Neuronal stem cell (in vitro differentiated cells): Measurements from ENCODE around the gene AQP2.

Experiments used
- DNase-seq: peaks from one replicate; pipeline ENCODE4 v3.0.0-alpha.2; 2013; ENCODE audit warnings: low spot score
- H2AFZ ChIP-seq: one replicate; pipeline ENCODE4 v1.6.1; 2013; ENCODE audit warnings: mild to moderate bottlenecking, low read length, inconsistent platforms
- H2AK5ac ChIP-seq: 2 replicates; pipeline ENCODE4 v1.6.1; 2013; ENCODE audit warnings: low read depth, mild to moderate bottlenecking, inconsistent platforms, low read length, moderate library complexity, mixed read lengths
- H2BK120ac ChIP-seq: 2 replicates; pipeline ENCODE4 v1.6.1; 2013; ENCODE audit warnings: low read depth, mild to moderate bottlenecking, inconsistent platforms, low read length, moderate library complexity, mixed read lengths
- H2BK12ac ChIP-seq: one replicate; pipeline ENCODE4 v1.6.1; 2013; ENCODE audit warnings: low read length, inconsistent platforms
- H2BK15ac ChIP-seq: 2 replicates; pipeline ENCODE4 v1.6.1; 2013; ENCODE audit warnings: mild to moderate bottlenecking, low read length, inconsistent platforms, mixed read lengths
- H2BK5ac ChIP-seq: one replicate; pipeline ENCODE4 v1.6.1; 2013; ENCODE audit warnings: inconsistent platforms, mild to moderate bottlenecking, low read length, moderate library complexity
- H3K14ac ChIP-seq: one replicate; pipeline ENCODE4 v1.6.1; 2013; ENCODE audit warnings: low read length, inconsistent platforms
- H3K18ac ChIP-seq: 2 replicates; pipeline ENCODE4 v1.6.1; 2013; ENCODE audit warnings: low read length, inconsistent platforms
- H3K23ac ChIP-seq: 2 replicates; pipeline ENCODE4 v1.6.1; 2013; ENCODE audit warnings: low read depth, mild to moderate bottlenecking, mixed read lengths, low read length, inconsistent platforms; ENCODE audit not compliant: poor library complexity
- H3K27ac ChIP-seq: replicated peaks from 3 replicates; pipeline ENCODE4 v1.5.1; 2013; ENCODE audit warnings: low read length, inconsistent platforms
- H3K27me3 ChIP-seq, 3 experiments: 2 replicates each; pipeline ENCODE4 v1.6.1; 2013; ENCODE audit warnings: low read length in 3 of 3, mild to moderate bottlenecking in 2 of 3, inconsistent platforms in 1 of 3, low read depth in 1 of 3, mixed read lengths in 1 of 3, moderate library complexity in 1 of 3; ENCODE audit not compliant: control insufficient read depth in 3 of 3, insufficient read depth in 3 of 3
- H3K36me3 ChIP-seq, 2 donors: replicated peaks in 1 of 2; 2 replicates each; pipeline ENCODE4 v1.6.1; 2013; ENCODE audit warnings: low read length in 2 of 2; ENCODE audit not compliant: control insufficient read depth in 2 of 2, insufficient read depth in 2 of 2
- H3K4ac ChIP-seq: 2 replicates; pipeline ENCODE4 v1.6.1; 2013; ENCODE audit warnings: inconsistent platforms, mild to moderate bottlenecking, low read length, moderate library complexity
- H3K4me1 ChIP-seq, 2 donors: 1 replicate in 1 of 2; 2 replicates in 1 of 2; pipeline ENCODE4 v1.6.1; 2013; ENCODE audit warnings: low read length in 2 of 2, low read depth in 1 of 2; ENCODE audit not compliant: control insufficient read depth in 2 of 2, insufficient read depth in 1 of 2
- H3K4me2 ChIP-seq: one replicate; pipeline ENCODE4 v1.6.1; 2013; ENCODE audit warnings: mild to moderate bottlenecking, low read length, inconsistent platforms; ENCODE audit not compliant: insufficient read depth, poor library complexity, severe bottlenecking
- H3K4me3 ChIP-seq, 2 donors: 2 replicates each; pipeline ENCODE4 v1.5.1; 2013; ENCODE audit warnings: low read length in 2 of 2, mild to moderate bottlenecking in 2 of 2, inconsistent platforms in 1 of 2, moderate library complexity in 1 of 2
- H3K79me1 ChIP-seq: one replicate; pipeline ENCODE4 v1.6.1; 2013; ENCODE audit warnings: low read depth, mild to moderate bottlenecking, inconsistent platforms, low read length, moderate library complexity
- H3K9ac ChIP-seq: one replicate; pipeline ENCODE4 v1.6.1; 2013; ENCODE audit warnings: mild to moderate bottlenecking, low read depth, low read length, inconsistent platforms; ENCODE audit not compliant: poor library complexity
- H3K9me3 ChIP-seq, 2 donors: replicated peaks in 1 of 2; 2 replicates each; pipeline versions ENCODE3 to v1.6.1; 2013; ENCODE audit warnings: low read length in 2 of 2, mild to moderate bottlenecking in 2 of 2, inconsistent platforms in 1 of 2, low read depth in 1 of 2, mixed read lengths in 1 of 2, moderate library complexity in 1 of 2; ENCODE audit not compliant: control insufficient read depth in 2 of 2, insufficient read depth in 1 of 2
- H4K8ac ChIP-seq: one replicate; pipeline ENCODE4 v1.6.1; 2013; ENCODE audit warnings: low read depth, mild to moderate bottlenecking, inconsistent platforms, low read length, moderate library complexity
- H4K91ac ChIP-seq: one replicate; pipeline ENCODE4 v1.6.1; 2013; ENCODE audit warnings: low read length, low read depth, mild to moderate bottlenecking, inconsistent platforms; ENCODE audit not compliant: poor library complexity
- WGBS, 2 donors: extraction: QIAGEN DNeasy Blood & Tissue Kit; methylation state at CpG; one replicate each; pipeline ENCODE4 v1.1.7; 2013; ENCODE audit warnings: missing lambda C conversion rate in 2 of 2, mixed read lengths in 1 of 2; ENCODE audit not compliant: insufficient read length in 2 of 2, insufficient replicate concordance in 1 of 2; ENCODE audit errors: extremely low coverage in 2 of 2; 5-methylcytosine and 5-hydroxymethylcytosine counted together

Gene AQP2

GRCh38 chr12:49953961-49954846, 3.7 kb downstream of the AQP2 start:
- no peak overlapping the region for H2BK12ac ChIP-seq
- peaks cover 3 to 11% of the 10 kb centered on the region in 2 donors for H3K4me1 ChIP-seq
- no peaks in the 10 kb centered on the region for H3K9me3 ChIP-seq
- no peak overlapping the region for H3K14ac ChIP-seq
- H3K9ac ChIP-seq: peak overlapping the region; percentile 45
- H3K27me3 ChIP-seq: peaks cover 0 to 30% (median 28%) of the 10 kb centered on the region in 3 experiments
- no peak overlapping the region for H3K23ac ChIP-seq
- no peak overlapping the region for H3K27ac ChIP-seq
- DNase-seq: no peak
- H2BK120ac ChIP-seq: no peak overlapping the region
- H3K4ac ChIP-seq: no peak overlapping the region
- H4K8ac ChIP-seq: no peak overlapping the region
- H3K4me2 ChIP-seq: no peak overlapping the region
- no peak overlapping the region for H4K91ac ChIP-seq
- no CpG with 5 or more reads among the region's 21 CpGs for WGBS, 2 donors
- no peaks in the 10 kb centered on the region for H3K79me1 ChIP-seq
- H2AK5ac ChIP-seq: peak overlapping the region; percentile 58
- peak overlapping the region; percentile 62 for H2BK15ac ChIP-seq
- peak overlapping the region; percentile 23 for H3K18ac ChIP-seq
- H2AFZ ChIP-seq: no peak overlapping the region
- H2BK5ac ChIP-seq: no peak overlapping the region
- no peak overlapping the region for H3K4me3 ChIP-seq
- H3K36me3 ChIP-seq: no peaks in the 10 kb centered on the region

GRCh38 chr12:49954863-49955830, 4.6 kb downstream of the AQP2 start:
- Histone ChIP-seq H3K27ac (no peak overlapping the region), H3K27me3 (peaks cover 0 to 32% (median 21%) of the 10 kb centered on the region in 3 experiments), H3K4me2 (no peak overlapping the region), H3K9ac (peak overlapping the region; percentile 24), H4K8ac (no peak overlapping the region), H4K91ac (no peak overlapping the region), H2AK5ac (peak overlapping the region; percentile 21), H2BK120ac (no peak overlapping the region), H2AFZ (no peak overlapping the region), H3K79me1 (no peaks in the 10 kb centered on the region), H3K4me1 (peaks cover 13 to 17% of the 10 kb centered on the region in 2 donors), H2BK5ac (peak overlapping the region; percentile 11), H2BK12ac (peak overlapping the region; percentile 92), H3K4ac (no peak overlapping the region), H2BK15ac (no peak overlapping the region), H3K18ac (peak overlapping the region; percentile 91), H3K9me3 (no peaks in the 10 kb centered on the region), H3K14ac (no peak overlapping the region), H3K23ac (no peak overlapping the region), H3K4me3 (no peak overlapping the region), H3K36me3 (no peaks in the 10 kb centered on the region)
- WGBS, 2 donors: no CpG with 5 or more reads among the region's 53 CpGs
- no peak for DNase-seq

GRCh38 chr12:49955899-49956662, 5.5 kb downstream of the AQP2 start:
- WGBS, 2 donors: no CpG with 5 or more reads among the region's 13 CpGs
- Histone ChIP-seq H3K4me1 (peaks cover 16 to 19% of the 10 kb centered on the region in 2 donors), H2BK120ac (no peak overlapping the region), H2BK5ac (no peak overlapping the region), H2BK12ac (no peak overlapping the region), H3K27me3 (peaks cover 4 to 41% (median 18%) of the 10 kb centered on the region in 3 experiments), H3K36me3 (no peaks in the 10 kb centered on the region), H2AK5ac (peak overlapping the region; percentile 21), H3K4me2 (no peak overlapping the region), H2AFZ (no peak overlapping the region), H3K4me3 (no peak overlapping the region), H4K91ac (no peak overlapping the region), H3K27ac (no peak overlapping the region), H3K9me3 (no peaks in the 10 kb centered on the region), H3K4ac (no peak overlapping the region), H3K9ac (no peak overlapping the region), H3K14ac (no peak overlapping the region), H3K23ac (peak overlapping the region; percentile 29), H2BK15ac (no peak overlapping the region), H3K79me1 (no peaks in the 10 kb centered on the region), H3K18ac (peak overlapping the region; percentile 91), H4K8ac (no peak overlapping the region)
- DNase-seq: no peak
